Astrocyte of the cerebellum (primary cell): ENCODE measurements around the gene ALPG.
"Not testable (repeated sequence)": the region's sequence is repeated elsewhere in the genome, so short reads cannot be mapped to it uniquely, and the experiment has no call there.

Source experiments
- DNase-seq: peaks from one replicate; pipeline ENCODE4 v3.0.0-alpha.2; 2011; ENCODE audit warnings: low read depth
- H3K4me3 ChIP-seq: 2 replicates; pipeline ENCODE4 v1.5.1; 2011; ENCODE audit warnings: mild to moderate bottlenecking, low read depth, low read length, moderate library complexity
- CTCF ChIP-seq: IDR thresholded peaks from 2 replicates; pipeline ENCODE4 v1.5.1; 2012; ENCODE audit warnings: low read length, low read depth, moderate library complexity, mild to moderate bottlenecking; ENCODE audit errors: missing control alignments
- in situ Hi-C: cut with HindIII; loops from 2 replicates; pipeline ENCODE4 v1.10.0; 2017; ENCODE audit warnings: low sequenced_read_pairs

ALPG gene

GRCh38 chr2:232444409-232445148 lies 37.9 kb downstream of the ALPG start:
- TF ChIP-seq CTCF = peak; percentile 62

DNA sequence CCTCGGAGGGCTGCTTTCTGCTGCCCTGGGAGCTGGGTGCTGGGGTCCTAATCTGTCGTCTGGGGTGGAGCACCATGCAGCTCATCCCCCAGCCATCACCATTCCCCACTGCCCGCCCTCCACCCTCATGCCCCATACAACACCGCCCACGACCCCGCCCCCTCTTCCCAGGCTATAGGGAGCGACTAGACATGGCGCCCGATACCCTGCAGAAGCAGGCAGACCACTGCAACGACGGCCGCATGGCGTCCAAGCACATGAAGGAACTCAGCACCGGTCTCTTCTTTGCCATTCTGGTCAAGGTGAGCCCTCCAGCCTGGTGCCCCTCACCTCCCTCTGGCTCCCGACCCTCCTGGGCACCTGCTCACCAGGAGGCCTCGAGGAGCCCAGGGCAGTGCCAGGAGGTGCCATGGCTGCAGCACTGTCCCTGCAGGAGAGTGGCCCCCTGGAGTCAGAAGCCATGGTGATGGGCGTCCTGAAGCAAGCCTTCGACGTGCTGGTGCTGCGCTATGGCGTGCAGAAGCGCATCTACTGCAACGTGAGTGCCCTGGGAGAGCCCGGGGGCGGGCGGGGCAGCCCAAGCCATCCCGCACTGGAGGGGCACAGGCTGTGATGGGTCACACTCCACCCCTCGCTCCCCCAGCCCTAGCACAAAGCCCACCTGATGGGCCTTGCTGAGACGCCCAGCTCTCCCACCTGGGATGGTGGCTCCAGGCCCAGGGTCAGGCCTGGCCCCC lies 38.7 kb downstream of the ALPG start:
- H3K4me3 ChIP-seq, in situ Hi-C loops, DNase-seq: not testable (repeated sequence)

More at GRCh38 chr2:232444409-232445148, 37.9 kb downstream of the ALPG start:
- DNase-seq = peak; percentile 5
- in situ Hi-C loops = no loop called here
- H3K4me3 ChIP-seq = no peak overlapping the region

DNA sequence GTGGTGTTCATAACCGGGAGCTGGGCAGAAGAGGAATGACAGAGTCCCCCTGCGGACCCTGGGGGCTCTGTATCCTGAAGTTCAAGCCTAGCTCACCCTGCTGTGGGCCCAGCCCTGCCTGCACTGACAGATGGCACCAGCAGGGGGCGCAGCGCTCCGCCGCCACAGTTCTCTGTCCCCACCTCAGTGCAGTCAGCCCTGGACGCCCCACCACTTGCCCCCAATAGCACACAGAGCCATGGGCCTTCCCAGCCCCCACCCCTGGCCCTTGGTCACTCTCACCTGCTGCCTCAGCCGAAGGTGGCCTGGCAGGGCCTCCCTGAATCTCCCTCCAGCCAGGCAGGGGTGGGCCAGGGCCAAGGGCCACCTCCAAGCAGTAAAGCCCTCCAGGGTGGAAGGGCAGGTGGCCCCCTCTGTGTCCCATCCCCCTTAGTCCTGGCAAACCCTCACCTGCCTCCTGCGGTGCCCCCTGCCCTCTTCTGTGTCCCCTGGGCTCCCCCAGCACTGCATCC lies 39.7 kb downstream of the ALPG start:
- in situ Hi-C loops, H3K4me3 ChIP-seq, DNase-seq: not testable (repeated sequence)
- TF ChIP-seq CTCF = peak; percentile 15

- in situ Hi-C loops = no loop called here
- no peak overlapping the region for H3K4me3 ChIP-seq
- DNase-seq = no peak
- TF ChIP-seq CTCF = no peak
Measured at GRCh38 chr2:232447091-232447620, 40.5 kb downstream of the ALPG start.

GRCh38 chr2:232447638-232448303 lies 41.1 kb downstream of the ALPG start:
- DNase-seq = no peak
- in situ Hi-C loops = no loop called here
- no peak for TF ChIP-seq CTCF
- no peak overlapping the region for H3K4me3 ChIP-seq

GRCh38 chr2:232448304-232448690 lies 41.7 kb downstream of the ALPG start:
- in situ Hi-C loops = no loop called here
- no peak for TF ChIP-seq CTCF
- H3K4me3 ChIP-seq = no peak overlapping the region
- DNase-seq = no peak
